Measurements from ENCODE around the gene COL9A2. TPM values are rescaled to one million over a fixed set of nuclear protein-coding genes. Genes with fewer than 3 reads are reported as not detected.
A peak's percentile ranks its signal among the peaks of the same experiment; 100 is the strongest.

COL9A2 gene
- total RNA-seq, 1 donor, result 1.1 TPM

DNA sequence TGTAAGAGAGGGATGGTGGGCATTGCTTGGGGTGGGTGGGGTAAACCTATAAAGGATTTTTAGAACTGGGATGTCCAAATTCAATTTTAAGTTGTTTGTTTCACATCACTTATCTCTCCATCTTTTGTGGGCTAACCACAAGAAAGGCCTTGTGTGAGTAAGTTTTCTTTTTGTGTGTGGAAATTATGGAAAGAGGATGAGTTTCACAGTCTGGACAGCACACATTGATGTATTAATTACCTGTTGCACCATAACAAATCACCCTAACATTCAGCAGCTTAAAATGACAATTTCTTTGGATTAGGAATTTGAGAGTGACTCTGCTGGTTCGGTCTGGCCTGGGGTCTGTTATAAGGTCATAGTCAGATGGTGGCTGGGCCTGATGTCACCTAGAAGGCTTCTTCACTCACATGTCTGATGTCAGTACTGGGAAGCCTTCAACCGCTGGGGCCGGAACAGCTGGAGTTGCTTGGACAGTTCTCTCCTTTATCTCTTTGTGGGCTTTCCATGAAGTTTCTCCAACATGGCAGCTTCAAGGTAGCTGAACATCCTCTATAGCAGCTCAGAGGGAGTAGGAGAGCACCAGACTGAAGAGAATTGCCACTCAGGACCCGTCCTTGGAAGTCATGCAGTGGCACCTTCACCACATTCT, 2.0 kb upstream of the COL9A2 start:
- no peak for DNase-seq (ENCODE audit: low read depth in 2 of 3, low spot score in 2 of 3)

DNA sequence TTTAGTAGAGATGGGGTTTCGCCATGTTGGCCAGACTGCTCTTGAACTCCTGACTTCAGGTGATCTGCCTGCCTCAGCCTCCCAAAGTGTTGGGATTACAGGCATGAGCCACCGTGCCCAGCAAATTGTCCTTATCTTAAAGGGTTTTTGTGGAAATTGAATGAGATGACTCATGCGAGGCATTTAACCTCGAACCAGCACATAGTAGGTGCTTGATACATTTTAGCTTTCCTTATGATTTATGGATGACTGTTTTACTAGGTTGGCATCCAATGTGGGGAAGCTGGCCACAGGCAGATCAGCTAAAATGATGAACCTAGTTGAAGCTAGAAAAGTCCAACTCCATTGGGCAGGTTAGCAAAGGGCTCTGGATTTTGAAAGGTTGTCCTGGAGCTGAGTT, 1.4 kb upstream of the COL9A2 start:
- no peak for DNase-seq (ENCODE audit: low read depth in 2 of 3, low spot score in 2 of 3)

DNA sequence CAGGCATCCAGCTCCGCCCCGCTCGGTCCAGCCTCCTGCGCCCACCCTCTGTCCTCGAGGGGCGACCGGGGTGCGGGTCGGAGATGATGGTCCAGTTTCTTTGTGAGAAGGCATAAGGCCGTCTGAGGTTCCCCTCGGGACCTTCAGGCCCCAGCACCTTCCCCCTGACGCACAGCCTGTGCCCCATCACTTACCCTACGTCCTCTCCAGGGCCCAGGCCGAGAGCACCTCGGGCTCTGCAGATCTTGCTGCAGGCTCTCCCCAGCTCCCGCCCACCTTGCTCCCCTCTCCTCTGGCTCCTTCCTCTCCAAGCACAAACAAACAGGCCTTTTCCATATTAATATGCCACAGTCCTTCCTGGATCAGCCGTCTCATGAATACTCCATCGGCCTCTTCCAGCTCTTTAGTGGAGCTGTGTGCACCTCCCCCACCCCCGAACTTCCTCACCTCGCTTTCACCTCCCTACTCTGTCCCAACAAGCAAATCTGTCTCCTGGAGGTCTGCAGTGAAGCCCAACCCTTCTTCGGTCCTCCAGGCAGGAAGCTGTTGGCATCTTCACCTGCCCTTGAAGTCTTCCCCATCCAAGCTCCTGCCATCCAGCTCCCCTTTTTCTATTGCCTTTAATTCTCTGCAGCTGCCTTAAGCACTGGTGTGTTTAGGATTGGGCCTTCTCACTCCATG, 448 bp upstream of the COL9A2 start:
- no peak for DNase-seq (ENCODE audit: low read depth in 2 of 3, low spot score in 2 of 3)

DNA sequence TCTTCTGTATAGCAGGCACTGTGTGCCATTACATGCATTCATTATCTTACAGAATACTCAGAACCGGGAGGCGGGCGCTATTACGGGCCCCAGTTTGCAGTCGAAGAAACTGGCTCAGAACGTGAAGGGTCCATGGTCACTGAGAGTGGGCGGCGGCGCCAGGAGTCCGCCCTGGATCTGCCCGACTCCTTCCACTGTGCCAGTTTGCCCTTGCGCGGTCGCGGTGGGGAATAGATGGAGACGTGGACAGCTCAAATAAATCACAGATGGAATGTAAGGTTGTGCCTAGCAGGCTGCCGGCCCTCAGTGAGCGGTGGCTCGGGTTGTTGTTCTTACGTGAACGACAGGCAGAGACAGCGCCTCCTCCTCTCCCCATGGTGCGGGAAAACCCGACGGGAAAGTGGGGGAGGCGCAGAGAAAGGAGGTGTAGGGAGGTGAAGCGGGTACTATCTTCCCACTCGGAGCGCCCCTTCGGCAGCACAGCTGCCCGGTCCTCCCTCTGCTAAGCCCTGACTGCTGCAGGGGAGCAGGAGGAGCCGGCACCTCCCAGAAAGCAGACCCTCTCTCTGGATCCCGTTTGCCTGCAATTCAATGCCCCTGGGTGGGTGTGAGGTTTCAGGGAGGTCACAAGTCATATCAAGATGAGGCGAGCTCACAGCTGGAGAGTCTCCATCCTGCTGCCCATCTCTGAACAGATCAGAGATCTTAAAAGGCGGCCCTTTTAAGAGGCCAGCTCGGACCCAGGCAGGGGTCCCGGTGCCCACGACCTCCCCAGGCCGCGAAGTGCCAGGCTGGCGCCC, 1.1 kb downstream of the COL9A2 start:
- DNase-seq (ENCODE audit: low read depth in 2 of 3, low spot score in 2 of 3), result peak in 2 of 3 donors; percentile 22 to 34

DNA sequence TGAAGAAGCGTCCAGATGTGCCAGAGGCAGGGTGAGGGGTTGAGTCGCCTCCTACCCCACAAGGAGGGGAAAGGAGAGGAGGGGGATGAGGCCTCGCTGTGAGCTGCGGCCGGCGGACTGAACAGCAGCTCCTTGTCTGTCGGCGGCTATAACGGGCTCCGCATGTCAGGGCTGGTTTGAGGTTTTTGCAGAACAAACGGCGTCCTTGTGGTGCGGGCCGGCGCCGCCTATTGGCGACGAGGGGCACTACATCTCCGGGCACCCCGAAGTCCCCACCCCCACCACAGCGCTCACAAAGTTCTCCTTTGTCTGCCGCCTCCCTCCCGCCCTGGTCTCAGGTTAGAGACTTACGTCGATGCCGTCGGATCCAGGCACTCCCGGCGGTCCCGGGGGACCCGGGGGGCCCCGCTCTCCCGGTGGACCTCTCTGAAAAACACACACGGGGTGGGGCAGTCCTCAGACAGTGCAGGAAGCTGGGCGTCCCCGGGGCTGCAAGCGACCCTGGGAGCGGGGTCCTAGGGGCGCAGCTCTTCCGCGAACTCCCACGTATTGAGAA, 1.8 kb downstream of the COL9A2 start:
- DNase-seq (ENCODE audit: low read depth in 2 of 3, low spot score in 2 of 3), result peak; percentile 82 to 93 (median 88)

DNA sequence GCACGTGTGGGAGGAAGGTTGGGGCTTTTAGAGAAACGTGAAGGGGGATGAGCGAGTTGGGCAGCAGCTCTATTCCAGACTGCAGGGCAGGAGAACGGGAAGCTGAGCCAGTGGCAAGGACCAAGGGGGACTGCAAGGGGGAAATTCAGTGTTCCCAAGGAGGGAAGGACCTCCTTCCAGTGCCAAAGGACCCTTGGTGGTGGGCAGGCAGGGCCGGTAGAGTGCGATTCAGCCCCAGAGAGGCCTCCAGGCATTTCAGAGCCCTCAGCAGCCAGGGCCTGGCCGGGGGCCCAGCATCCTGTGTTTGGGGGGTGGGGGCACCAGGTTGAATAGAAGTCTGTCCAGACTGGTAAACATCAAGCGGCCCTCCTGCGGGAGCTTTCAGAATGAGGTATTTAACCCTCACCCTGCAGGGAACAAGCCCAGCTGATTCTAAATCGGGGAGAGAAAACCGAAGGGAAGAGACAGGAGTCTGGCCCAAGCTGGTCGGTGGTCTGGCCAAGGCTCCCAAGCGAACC, 2.3 kb downstream of the COL9A2 start:
- no peak for DNase-seq (ENCODE audit: low read depth in 2 of 3, low spot score in 2 of 3)

DNA sequence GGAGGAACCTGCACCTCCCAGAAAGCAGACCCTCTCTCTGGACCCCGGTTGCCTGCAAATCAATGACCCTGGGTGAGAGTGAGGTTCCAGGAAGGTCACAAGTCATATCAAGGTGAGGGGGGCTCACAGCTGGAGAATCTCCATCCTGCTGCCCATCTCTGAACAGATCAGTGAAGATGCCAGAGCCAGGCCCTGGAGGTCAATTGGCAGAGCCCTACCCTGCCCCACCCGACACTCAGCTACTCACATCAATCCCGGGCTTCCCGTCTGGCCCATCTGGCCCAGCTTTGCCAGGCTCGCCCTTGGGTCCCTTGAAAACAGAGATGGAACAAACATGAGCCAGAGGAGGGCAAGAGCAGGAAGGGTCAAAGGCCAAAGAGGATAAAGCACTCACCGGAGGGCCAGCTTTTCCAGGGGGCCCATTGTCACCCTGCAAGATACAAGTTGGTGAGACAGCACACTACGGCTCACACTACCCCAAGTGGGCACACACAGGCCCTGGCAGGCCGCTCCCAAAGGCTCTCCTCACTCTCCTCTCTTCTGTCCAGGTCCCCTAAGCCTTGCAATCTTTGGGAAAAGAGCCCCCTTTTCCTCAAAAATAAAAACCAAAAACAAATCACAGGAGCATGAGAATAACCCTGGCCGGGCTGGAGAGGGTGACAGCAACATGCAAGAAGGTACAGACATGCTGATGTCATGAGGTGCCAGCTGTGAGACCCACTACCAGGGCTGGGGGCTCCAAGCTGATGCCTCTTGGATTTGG, 2.9 kb downstream of the COL9A2 start:
- no peak for DNase-seq (ENCODE audit: low read depth in 2 of 3, low spot score in 2 of 3)

DNA sequence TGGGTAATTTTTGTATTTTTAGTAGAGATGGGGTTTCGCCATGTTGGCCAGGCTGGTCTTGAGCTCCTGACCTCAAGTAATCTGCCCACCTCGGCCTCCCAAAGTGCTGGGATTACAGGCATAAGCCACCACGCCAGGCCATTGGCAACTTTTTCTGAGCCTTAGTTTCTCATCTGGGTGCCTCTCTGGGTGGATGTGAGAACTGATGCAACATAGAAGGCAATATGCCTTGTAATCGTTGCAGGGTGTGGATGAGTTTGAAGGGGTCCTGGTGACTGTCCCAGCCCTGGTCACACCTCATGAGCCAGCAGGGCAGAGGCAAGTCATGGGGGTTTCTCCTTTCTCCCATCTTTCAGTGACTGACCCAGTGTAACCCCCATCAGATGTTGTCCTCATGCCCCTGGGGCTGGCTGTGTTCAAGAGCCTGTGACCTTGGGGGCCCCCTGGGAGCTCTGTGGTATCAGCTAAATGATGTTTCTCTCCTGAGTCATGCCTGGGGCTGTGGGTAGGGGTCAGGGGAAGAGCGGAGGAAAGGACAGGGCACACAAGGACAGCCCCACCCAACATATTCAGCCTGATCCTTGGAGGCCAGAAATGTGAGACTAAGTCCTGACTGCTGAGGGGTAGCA, 3.6 kb downstream of the COL9A2 start:
- no peak for DNase-seq (ENCODE audit: low read depth in 2 of 3, low spot score in 2 of 3)

DNA sequence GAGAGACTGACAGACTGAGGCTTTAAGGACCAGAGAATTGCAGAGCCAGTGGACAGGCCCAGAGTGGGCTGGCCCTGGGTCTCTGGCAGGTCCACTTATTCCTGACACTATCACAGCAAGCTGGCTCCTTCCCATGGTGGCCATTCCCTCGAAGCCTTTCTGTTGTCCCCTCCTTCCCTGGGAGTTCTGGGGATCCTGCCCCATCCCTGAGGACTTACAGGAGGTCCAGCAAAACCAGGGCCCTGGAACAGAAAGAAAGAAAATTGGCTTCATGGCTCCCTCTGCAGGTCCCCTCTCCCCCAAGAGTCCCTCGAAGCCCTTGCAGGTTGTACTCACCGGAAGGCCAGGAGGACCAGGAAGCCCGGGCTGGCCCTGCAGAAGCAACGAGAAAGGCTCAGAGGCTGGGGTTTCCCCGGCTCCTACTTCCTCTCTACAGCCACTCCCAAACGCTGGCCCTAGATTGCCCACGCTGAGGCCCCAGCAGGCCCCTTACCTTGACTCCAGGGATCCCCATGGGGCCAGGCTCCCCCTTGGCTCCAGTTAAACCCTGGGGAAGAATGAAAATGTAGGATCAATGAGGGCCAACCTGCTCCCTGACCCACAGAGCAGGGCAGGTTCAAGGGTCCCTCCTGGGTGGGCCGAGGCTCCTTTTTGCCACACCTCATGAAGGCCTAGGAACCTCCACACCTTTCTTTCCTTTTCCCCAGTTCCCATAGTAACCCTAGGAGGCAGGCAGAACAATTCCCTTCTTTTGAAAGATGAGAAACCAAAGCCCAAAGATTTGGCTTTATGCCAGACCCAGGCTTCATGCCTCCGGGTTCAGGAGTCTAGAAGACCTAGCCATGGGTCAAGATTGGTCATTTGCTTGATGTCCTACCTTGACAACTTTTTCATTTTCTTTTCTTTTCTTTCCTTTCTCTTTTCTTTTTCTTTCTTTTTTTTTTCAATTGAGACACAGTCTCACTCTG, 4.6 kb downstream of the COL9A2 start:
- peak in 2 of 3 donors; percentile 67 to 71 for DNase-seq (ENCODE audit: low read depth in 2 of 3, low spot score in 2 of 3)

DNA sequence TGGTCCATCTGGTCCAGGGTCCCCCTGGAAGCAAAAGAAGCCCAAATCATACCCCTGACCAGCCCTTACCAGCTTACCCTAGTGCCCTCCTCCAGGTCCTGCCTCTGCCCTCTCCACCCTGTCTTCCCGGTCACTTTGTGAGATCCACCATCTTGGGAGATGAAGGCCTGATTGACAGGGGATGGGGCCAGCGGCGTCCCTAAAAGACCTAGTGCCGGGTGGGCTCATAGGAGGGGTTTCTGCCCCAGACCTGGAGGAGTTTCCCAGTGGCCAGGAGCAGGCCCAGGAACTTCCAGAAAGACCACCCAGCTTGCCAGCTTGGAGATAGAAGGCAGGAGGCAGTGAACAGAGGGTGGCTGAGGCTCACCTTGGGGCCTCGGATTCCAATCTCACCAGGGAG, 5.4 kb downstream of the COL9A2 start:
- no peak for DNase-seq (ENCODE audit: low read depth in 2 of 3, low spot score in 2 of 3)

DNA sequence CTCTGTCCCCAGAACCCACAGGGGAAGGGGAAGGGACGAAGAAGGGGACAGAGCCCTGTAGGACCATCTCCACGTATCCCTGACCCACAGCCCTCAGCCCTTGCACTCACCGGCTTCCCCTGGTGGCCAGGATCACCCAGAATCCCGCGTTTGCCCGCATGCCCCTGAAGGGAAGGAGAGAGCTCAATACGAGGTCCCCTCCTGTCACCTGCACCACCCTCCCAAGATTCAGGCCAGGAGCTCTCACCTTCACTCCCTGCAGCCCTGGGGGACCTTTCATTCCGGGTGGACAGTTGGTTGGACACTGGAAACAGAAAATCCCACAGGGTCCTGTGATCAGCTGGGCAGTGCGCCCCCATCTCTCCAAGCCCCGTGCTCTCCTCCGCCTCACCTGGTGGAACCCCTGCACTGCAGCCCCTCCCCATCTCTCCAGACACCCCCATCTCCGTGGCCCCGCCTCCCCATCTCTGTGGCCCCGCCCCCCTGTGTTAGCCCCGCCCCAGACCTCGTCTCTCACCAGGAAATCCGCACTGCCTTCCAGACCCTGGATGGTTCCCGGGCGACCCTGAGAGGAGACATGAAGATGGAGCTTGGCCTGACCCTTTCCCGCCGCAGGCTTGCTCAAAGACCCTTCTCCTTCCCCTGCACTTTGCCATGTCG, 6.0 kb downstream of the COL9A2 start:
- DNase-seq (ENCODE audit: low read depth in 2 of 3, low spot score in 2 of 3), result no peak

DNA sequence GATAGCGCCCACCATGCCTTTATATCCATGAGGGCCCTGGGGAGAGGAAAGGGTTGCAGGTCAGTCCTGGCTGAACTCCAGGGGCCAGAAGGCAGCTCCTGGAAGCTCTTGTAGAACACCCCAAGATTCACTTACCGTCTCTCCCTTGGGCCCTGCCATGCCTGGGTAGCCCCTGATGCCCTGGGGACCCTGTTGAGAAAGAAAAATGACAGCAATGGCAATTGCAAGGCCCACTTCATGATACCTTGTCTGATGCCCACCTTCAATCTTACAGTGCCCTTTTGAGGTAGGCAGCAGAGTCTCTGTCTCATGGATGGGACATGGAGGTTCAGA, 7.0 kb downstream of the COL9A2 start:
- no peak for DNase-seq (ENCODE audit: low read depth in 2 of 3, low spot score in 2 of 3)

DNA sequence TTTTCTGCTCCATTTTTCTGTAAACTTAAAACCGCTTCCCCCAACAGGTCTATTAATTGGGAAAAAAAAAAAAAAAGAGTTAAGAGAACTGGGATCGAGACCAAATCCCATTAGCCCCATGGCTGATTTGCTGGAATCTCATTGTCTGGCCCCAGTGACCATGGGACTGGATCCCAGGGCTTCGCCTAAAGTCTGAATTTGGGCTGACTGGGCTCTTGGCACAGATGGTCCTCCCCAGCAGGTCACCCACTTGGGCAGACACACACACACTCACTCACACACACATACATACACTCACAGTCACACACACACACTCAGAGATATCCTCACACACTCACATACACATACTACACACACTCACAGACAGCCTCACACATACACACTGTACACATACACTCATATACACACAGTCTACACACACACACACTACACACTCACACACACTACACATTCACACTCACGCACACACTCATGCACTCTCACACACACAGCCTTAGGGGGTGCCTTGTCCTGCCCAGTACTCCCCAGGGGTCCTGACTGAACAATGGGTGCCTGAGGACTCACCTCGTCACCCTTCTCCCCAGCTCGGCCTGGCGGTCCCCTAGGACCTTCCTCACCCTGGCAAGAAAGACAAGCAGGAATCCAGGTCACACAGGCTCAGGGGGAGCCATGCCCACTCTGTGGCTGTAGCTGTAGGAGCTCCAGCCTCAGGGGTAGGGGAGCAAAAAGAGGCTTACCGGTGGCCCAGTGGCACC, 7.5 kb downstream of the COL9A2 start:
- no peak for DNase-seq (ENCODE audit: low read depth in 2 of 3, low spot score in 2 of 3)

DNA sequence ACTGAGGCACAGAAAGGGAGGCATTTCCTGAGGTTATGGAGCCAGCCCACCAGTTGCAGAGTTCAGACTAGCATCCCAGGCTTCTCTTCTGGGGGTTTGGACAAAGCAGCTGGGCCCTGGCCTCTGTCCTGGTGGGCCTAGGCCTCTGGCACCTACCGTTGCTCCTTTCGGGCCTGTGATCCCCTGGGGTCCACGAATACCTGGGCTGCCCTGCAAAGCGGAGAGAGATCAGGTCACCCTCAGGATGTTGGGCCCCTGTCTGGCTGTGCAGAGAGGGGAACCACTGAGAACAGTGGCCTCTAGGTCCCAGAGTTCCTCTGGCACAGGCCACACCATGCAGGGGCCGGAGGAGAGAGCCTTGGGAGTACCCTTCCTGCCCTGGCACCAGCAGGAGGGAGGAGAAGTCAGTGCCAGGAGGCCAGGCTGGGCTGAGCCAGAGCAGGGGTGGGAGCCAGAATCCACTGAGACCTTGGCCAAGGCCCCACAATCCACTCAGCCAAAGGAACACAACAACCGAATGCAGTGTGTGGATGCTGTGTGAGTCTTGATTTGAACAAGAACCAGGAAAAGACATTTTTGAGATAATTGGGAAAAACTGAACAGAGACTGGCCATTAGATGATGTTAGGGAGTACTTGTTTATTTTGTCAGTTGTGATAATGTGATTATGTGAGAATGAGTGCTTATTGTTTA, 8.9 kb downstream of the COL9A2 start:
- no peak for DNase-seq (ENCODE audit: low read depth in 2 of 3, low spot score in 2 of 3)

DNA sequence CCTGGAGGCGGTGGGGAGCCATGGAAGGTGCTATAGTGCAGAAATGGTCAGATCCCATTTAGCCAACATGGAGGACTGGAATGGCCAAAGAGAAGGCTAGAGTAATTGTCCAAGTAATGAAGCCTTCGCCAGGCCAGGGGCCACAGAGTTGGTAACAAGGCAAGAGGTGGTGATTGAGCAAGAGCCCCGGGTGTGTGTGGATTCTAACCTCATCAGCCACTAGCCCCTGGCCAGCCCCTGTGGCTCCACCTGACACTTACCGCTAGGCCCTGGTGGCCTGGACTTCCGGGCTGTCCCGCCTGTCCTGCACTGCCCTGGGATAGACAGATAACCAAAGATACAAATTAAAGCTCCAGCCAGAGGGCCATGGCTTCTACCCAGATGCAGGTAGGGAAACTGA, 9.9 kb downstream of the COL9A2 start:
- no peak for DNase-seq (ENCODE audit: low read depth in 2 of 3, low spot score in 2 of 3)

DNA sequence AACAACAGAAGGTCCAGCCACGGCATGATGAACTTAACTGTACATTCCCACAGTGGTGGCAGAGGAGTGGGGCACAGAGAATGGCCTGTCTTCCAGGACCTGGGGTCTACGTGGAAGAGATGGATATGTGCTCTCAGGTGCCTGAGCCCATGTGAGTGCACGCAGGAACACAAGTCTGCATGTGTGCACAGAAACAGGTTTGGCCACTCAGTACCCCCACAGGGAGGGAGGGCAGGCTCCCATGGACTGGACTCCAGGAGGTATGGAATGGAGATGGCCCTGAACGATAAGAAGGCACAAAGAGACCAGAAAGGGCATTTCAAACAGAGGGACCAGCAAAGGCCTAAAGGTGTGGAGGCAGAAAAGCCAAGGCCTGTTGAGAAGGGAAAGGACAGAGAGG, 10.8 kb downstream of the COL9A2 start:
- no peak for DNase-seq (ENCODE audit: low read depth in 2 of 3, low spot score in 2 of 3)

DNA sequence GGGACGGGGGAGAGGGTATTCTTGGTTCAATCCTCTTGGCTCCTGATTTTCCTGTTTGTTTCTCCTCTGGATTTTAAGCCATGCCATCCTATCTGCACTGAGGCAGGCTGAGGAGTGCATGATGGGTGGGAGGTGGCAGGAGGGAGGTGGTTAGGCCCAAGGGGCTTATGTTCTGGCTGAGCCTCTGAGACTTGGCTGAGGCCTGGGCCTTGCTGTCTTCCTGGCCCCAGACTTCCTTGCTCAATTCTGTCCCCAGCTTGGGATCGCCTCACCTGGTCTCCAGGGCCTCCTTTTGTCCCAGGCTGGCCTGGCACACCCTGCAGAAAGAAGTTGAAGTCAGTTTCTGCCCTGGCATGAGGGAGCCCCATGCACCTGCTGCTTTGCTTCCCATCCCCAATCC, 11.2 kb downstream of the COL9A2 start:
- no peak for DNase-seq (ENCODE audit: low read depth in 2 of 3, low spot score in 2 of 3)

All from hematopoietic multipotent progenitor cell (in vitro differentiated cells).